Neural cell (in vitro differentiated cells): ENCODE results near the gene NUP133. TPM values are rescaled to one million over a fixed set of nuclear protein-coding genes. Genes with fewer than 3 reads are reported as not detected.
"Not testable (repeated sequence)": the region's sequence is repeated elsewhere in the genome, so short reads cannot be mapped to it uniquely, and the experiment has no call there.

Experiments used
- H2AFZ ChIP-seq: fragments of 200-600, 300-800 bp; sonication (generic), shearing (Covaris generic); 2 replicates; pipeline ENCODE4 v1.6.0; 2014; ENCODE audit warnings: low read depth, mild to moderate bottlenecking, antibody characterized with exemption, low read length, moderate library complexity
- H3F3A ChIP-seq: fragments of 200-600 bp; shearing (Covaris generic); 2 replicates; pipeline ENCODE4 v1.6.1; 2016; ENCODE audit warnings: mild to moderate bottlenecking, moderate library complexity, mixed read lengths, antibody characterized with exemption, low read length; ENCODE audit not compliant: insufficient read depth, poor library complexity, severe bottlenecking
- H3K27ac ChIP-seq: fragments of 200-600, 300-800 bp; sonication (generic), shearing (Covaris generic); 2 replicates; pipeline ENCODE4 v1.5.1; 2014; ENCODE audit warnings: mild to moderate bottlenecking, low read length, moderate library complexity
- H3K27me3 ChIP-seq: fragments of 300-800, 200-600 bp; sonication (generic), shearing (Covaris generic); 2 replicates; pipeline ENCODE4 v1.6.0; 2014; ENCODE audit warnings: mild to moderate bottlenecking, low read depth, low read length, moderate library complexity; ENCODE audit not compliant: insufficient read depth
- H3K36me3 ChIP-seq: fragments of 300-800, 200-600 bp; sonication (generic), shearing (Covaris generic); 2 replicates; pipeline ENCODE4 v1.5.1; 2014; ENCODE audit warnings: mild to moderate bottlenecking, antibody characterized with exemption, low read length, moderate library complexity; ENCODE audit not compliant: insufficient read depth
- H3K4me2 ChIP-seq: fragments of 300-800, 200-600 bp; sonication (generic), shearing (Covaris generic); 2 replicates; pipeline ENCODE4 v1.6.0; 2014; ENCODE audit warnings: mild to moderate bottlenecking, low read length
- H3K4me3 ChIP-seq: fragments of 300-800, 200-600 bp; sonication (generic), shearing (Covaris generic); 2 replicates; pipeline ENCODE4 v1.5.1; 2014; ENCODE audit warnings: mild to moderate bottlenecking, low read length, moderate library complexity
- H3K79me2 ChIP-seq: fragments of 200-600 bp; shearing (Covaris generic); replicated peaks from 2 replicates; pipeline ENCODE4 v1.6.0; 2014; ENCODE audit warnings: mild to moderate bottlenecking, low read length, moderate library complexity; ENCODE audit not compliant: insufficient read depth
- H3K9ac ChIP-seq: fragments of 300-800, 200-600 bp; sonication (generic), shearing (Covaris generic); 2 replicates; pipeline ENCODE4 v1.6.1; 2016; ENCODE audit warnings: mild to moderate bottlenecking, low read length, mixed read lengths
- H3K9me2 ChIP-seq: fragments of 200-600 bp; shearing (Covaris generic); 2 replicates; pipeline ENCODE4 v1.6.1; 2016; ENCODE audit warnings: mild to moderate bottlenecking, low read length, mixed read lengths; ENCODE audit not compliant: insufficient read depth
- H3K9me3 ChIP-seq: fragments of 200-600, 300-800 bp; sonication (generic), shearing (Covaris generic); 2 replicates; pipeline ENCODE4 v1.6.1; 2016; ENCODE audit warnings: mild to moderate bottlenecking, mixed run types, low read length, moderate library complexity, mixed read lengths
- H4K20me1 ChIP-seq: fragments of 200-600 bp; shearing (Covaris generic); 2 replicates; pipeline ENCODE4 v1.6.1; 2016; ENCODE audit warnings: mild to moderate bottlenecking, mixed run types; ENCODE audit not compliant: insufficient read depth
- EP300 ChIP-seq: fragments of 450-650 bp; conservative IDR thresholded peaks from 2 replicates; pipeline ENCODE4 v1.6.1; 2014; ENCODE audit warnings: antibody characterized with exemption, mild to moderate bottlenecking, moderate library complexity; ENCODE audit not compliant: poor library complexity, severe bottlenecking
- EZH2 ChIP-seq: fragments of 200-600, 300-800 bp; shearing (Covaris generic), sonication (generic); IDR thresholded peaks from 2 replicates; pipeline ENCODE4 v1.6.1; 2014; ENCODE audit warnings: antibody characterized with exemption, low read length, borderline replicate concordance, mild to moderate bottlenecking; ENCODE audit not compliant: insufficient read depth, poor library complexity, severe bottlenecking
- MXI1 ChIP-seq: fragments of 450-650 bp; conservative IDR thresholded peaks from 2 replicates; pipeline ENCODE4 v1.6.1; 2014; ENCODE audit warnings: antibody characterized with exemption, mild to moderate bottlenecking; ENCODE audit not compliant: poor library complexity, severe bottlenecking
- POLR2AphosphoS5 ChIP-seq: IDR thresholded peaks from 2 replicates; pipeline ENCODE4 v1.6.1; 2012
- RAD21 ChIP-seq: fragments of 450-650 bp; conservative IDR thresholded peaks from 2 replicates; pipeline ENCODE4 v1.6.1; 2014; ENCODE audit warnings: antibody characterized with exemption, mild to moderate bottlenecking, moderate library complexity
- SMC3 ChIP-seq: fragments of 450-650 bp; conservative IDR thresholded peaks from 2 replicates; pipeline ENCODE4 v1.6.1; 2014; ENCODE audit warnings: antibody characterized with exemption, mild to moderate bottlenecking, moderate library complexity; ENCODE audit not compliant: poor library complexity
- TAF1 ChIP-seq: IDR thresholded peaks from 2 replicates; pipeline ENCODE4 v1.6.1; 2012; ENCODE audit warnings: low read depth
- polyA plus RNA-seq: library from polyadenylated mRNA; depleted of rRNA; stranded (reverse); fragments of >200 nt; gene quantifications from 2 replicates; pipeline ENCODE4 v1.2.3, GENCODE V29; 2014
- TF ChIP-seq, protein P1 (sequence below): IDR thresholded peaks from 2 replicates; pipeline ENCODE4 v1.6.1; 2012; ENCODE audit warnings: borderline replicate concordance
- TF ChIP-seq, protein P2 (sequence below): fragments of 450-650 bp; IDR thresholded peaks from 2 replicates; pipeline ENCODE4 v1.5.1; 2014; ENCODE audit warnings: antibody characterized with exemption, mild to moderate bottlenecking, moderate library complexity; ENCODE audit not compliant: poor library complexity, severe bottlenecking

Gene NUP133
- polyA plus RNA-seq, 1 donor from 2014 or later, result 73.4 TPM

DNA sequence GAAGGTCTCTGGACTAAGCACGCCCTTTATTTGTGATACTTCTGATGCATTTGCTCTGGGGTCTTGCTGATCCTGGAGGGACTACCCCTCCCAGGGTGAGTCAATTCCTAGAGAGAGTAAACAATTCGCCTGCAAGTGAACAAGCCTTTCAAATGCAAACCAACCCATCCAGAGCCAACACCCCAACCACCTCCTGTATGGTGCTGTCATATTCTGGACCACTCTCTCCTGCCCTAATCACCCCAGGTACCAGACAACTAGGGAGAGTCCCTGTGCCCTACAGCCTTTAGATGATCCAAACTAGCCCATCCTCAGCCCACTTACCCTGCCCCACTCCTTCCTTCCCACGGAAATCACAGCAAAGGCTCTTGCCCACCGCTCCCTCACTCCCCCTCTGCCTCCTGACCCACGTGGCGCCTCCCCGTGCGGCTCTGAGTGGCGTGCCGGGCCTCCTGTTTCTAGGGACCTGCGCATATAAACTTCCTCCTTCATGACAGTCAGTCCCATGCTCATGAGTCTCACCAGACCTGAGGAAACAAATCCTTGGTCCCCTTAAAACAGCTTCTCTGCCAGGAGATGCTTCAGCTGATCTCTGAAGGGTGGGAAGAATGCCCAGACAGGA lies 111.4 kb downstream of the NUP133 start:
- H3K9ac ChIP-seq, result no peak overlapping the region
- H4K20me1 ChIP-seq, result no peaks in the 10 kb centered on the region
- no peaks in the 10 kb centered on the region for H3K27me3 ChIP-seq
- H3K4me3 ChIP-seq, result no peak overlapping the region
- H3K36me3 ChIP-seq, result no peaks in the 10 kb centered on the region
- H3F3A ChIP-seq, result no peaks in the 10 kb centered on the region
- no peak overlapping the region for H2AFZ ChIP-seq
- H3K4me2 ChIP-seq, result no peak overlapping the region
- no peaks in the 10 kb centered on the region for H3K9me2 ChIP-seq
- TF ChIP-seq MXI1, result no peak
- TF ChIP-seq SMC3, result no peak
- TF ChIP-seq EZH2, result no peak
- no peak for TF ChIP-seq POLR2AphosphoS5
- TF ChIP-seq RAD21, result no peak
- TF ChIP-seq, protein P1, sequence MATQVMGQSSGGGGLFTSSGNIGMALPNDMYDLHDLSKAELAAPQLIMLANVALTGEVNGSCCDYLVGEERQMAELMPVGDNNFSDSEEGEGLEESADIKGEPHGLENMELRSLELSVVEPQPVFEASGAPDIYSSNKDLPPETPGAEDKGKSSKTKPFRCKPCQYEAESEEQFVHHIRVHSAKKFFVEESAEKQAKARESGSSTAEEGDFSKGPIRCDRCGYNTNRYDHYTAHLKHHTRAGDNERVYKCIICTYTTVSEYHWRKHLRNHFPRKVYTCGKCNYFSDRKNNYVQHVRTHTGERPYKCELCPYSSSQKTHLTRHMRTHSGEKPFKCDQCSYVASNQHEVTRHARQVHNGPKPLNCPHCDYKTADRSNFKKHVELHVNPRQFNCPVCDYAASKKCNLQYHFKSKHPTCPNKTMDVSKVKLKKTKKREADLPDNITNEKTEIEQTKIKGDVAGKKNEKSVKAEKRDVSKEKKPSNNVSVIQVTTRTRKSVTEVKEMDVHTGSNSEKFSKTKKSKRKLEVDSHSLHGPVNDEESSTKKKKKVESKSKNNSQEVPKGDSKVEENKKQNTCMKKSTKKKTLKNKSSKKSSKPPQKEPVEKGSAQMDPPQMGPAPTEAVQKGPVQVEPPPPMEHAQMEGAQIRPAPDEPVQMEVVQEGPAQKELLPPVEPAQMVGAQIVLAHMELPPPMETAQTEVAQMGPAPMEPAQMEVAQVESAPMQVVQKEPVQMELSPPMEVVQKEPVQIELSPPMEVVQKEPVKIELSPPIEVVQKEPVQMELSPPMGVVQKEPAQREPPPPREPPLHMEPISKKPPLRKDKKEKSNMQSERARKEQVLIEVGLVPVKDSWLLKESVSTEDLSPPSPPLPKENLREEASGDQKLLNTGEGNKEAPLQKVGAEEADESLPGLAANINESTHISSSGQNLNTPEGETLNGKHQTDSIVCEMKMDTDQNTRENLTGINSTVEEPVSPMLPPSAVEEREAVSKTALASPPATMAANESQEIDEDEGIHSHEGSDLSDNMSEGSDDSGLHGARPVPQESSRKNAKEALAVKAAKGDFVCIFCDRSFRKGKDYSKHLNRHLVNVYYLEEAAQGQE, result no peak
- no peak for TF ChIP-seq TAF1
- TF ChIP-seq EP300, result no peak
- TF ChIP-seq, protein P2, sequence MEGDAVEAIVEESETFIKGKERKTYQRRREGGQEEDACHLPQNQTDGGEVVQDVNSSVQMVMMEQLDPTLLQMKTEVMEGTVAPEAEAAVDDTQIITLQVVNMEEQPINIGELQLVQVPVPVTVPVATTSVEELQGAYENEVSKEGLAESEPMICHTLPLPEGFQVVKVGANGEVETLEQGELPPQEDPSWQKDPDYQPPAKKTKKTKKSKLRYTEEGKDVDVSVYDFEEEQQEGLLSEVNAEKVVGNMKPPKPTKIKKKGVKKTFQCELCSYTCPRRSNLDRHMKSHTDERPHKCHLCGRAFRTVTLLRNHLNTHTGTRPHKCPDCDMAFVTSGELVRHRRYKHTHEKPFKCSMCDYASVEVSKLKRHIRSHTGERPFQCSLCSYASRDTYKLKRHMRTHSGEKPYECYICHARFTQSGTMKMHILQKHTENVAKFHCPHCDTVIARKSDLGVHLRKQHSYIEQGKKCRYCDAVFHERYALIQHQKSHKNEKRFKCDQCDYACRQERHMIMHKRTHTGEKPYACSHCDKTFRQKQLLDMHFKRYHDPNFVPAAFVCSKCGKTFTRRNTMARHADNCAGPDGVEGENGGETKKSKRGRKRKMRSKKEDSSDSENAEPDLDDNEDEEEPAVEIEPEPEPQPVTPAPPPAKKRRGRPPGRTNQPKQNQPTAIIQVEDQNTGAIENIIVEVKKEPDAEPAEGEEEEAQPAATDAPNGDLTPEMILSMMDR, result no peak
- no peaks in the 10 kb centered on the region for H3K79me2 ChIP-seq
- H3K9me3 ChIP-seq, result no peaks in the 10 kb centered on the region
- H3K27ac ChIP-seq, result no peak overlapping the region

DNA sequence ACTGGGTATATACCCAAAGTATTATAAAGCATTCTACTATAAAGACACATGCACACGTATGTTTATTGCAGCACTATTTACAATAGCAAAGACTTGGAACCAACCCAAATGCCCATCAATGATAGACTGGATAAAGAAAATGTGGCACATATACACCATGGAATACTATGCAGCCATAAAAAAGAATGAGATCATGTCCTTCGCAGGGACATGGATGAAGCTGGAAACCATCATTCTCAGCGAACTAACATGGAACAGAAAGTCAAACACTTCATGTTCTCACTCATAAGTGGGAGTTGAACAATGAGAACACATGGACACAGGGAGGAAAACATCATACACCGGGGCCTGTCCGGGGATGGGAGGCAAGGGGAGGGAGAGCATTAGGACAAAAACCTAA lies 113.6 kb downstream of the NUP133 start:
- not testable (repeated sequence) for H3K9me3 ChIP-seq, H3K9ac ChIP-seq, H3K27ac ChIP-seq, H3K4me3 ChIP-seq, H3K79me2 ChIP-seq, H2AFZ ChIP-seq, H3K27me3 ChIP-seq, H3K36me3 ChIP-seq, H3K4me2 ChIP-seq, H3K9me2 ChIP-seq, H3F3A ChIP-seq, H4K20me1 ChIP-seq

DNA sequence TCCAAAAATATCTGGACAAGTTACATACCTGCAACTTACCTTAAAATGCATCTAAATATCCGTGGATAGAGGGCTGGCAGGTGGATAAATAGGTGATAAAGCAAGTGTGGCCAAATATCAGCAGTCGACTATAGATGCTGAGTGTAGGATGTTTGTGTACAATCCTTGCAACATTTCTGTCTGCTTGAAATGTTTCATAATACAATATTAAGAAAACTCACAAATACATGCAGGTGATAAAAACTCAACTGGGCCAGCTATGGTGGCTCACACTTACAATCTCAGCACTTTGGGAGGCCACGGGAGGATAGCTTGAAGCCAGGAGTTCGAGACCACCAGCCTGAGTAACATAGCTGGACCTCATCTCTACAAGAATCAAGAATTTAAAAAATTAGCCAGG lies 115.2 kb downstream of the NUP133 start:
- TF ChIP-seq, protein P2, result no peak
- TF ChIP-seq POLR2AphosphoS5 (no peak), TAF1 (no peak), EP300 (no peak), EZH2 (no peak), RAD21 (no peak), MXI1 (no peak), SMC3 (no peak)
- TF ChIP-seq, protein P1, result no peak
- Histone ChIP-seq H3F3A (no peaks in the 10 kb centered on the region), H2AFZ (no peak overlapping the region), H4K20me1 (no peaks in the 10 kb centered on the region), H3K27me3 (no peaks in the 10 kb centered on the region), H3K27ac (no peak overlapping the region), H3K79me2 (no peaks in the 10 kb centered on the region), H3K4me3 (no peak overlapping the region), H3K36me3 (no peaks in the 10 kb centered on the region), H3K9me2 (no peaks in the 10 kb centered on the region), H3K9me3 (peaks cover 3% of the 10 kb centered on the region), H3K9ac (no peak overlapping the region), H3K4me2 (no peak overlapping the region)
